ENCODE data around the gene LRRC4C. TPM values are rescaled to one million over a fixed set of nuclear protein-coding genes. Genes with fewer than 3 reads are reported as not detected.

Gene LRRC4C
- total and polyA plus RNA-seq, 2 donors (not counting 3 experiments of a cell fraction or from before 2014, with no cell fraction given), result not detected

DNA sequence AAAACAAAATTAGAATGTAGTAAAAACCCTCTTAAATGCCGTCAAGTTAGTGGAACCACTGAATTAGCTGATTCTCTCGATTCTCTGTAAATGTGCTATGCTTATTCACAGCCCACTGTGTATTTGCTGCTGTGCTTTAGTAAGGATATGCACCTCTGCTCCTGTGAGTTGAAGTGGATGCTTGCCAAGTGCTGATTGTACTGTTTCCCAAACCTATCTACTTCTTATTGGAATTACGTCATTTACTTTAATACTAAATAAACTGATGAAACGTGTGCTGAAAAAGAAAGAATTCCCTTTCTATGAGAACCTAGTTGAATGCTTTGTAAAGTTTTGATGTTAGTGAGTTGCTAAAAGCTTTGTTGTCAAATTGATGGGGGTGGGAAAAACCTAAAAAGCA is 158.4 kb downstream of the LRRC4C start:
- Histone ChIP-seq H3K9me3 (replicated peaks; ENCODE audit: control insufficient read depth, insufficient read depth, low read length) (no peaks in the 10 kb centered on the region), H3K4me3 (replicated peaks in 1 of 3; ENCODE audit: insufficient read depth in 1 of 3, low read depth in 1 of 3, low read length in 3 of 3) (no peak overlapping the region), H4K20me1 (replicated peaks; ENCODE audit: control insufficient read depth, extremely low read depth, insufficient read depth, low read length) (no peaks in the 10 kb centered on the region), H3K4me1 (ENCODE audit: control insufficient read depth, extremely low read depth, insufficient read depth, low read length) (no peaks in the 10 kb centered on the region), H3K79me2 (ENCODE audit: control insufficient read depth, insufficient read depth, low read length) (no peaks in the 10 kb centered on the region), H3K36me3 (ENCODE audit: control insufficient read depth in 2 of 2, extremely low read depth in 1 of 2, insufficient read depth in 2 of 2, low read length in 2 of 2) (no peaks in the 10 kb centered on the region), H3K27me3 (ENCODE audit: control insufficient read depth in 2 of 2, insufficient read depth in 2 of 2, low read length in 2 of 2) (no peaks in the 10 kb centered on the region), H2AFZ (ENCODE audit: low read depth, low read length) (no peak overlapping the region), H3K9ac (replicated peaks; ENCODE audit: extremely low read depth, insufficient read depth, low read length) (no peak overlapping the region), H3K9me1 (replicated peaks; ENCODE audit: control insufficient read depth, extremely low read depth, insufficient read depth, low read length) (no peaks in the 10 kb centered on the region), H3K27ac (ENCODE audit: insufficient read depth, low read depth, low read length) (no peak overlapping the region), H3K4me2 (ENCODE audit: insufficient read depth, low read length) (no peak overlapping the region)
- CTCF ChIA-PET, result no interaction called here
- intact Hi-C loops (cut with micrococcal nuclease) (no loop called here), dilution Hi-C loops (cut with MboI; ENCODE audit: extremely low pct_ligation_motif_present, low sequenced_read_pairs) (no loop called here)
- FAIRE-seq (no peak), DNase-seq (ENCODE audit: low read depth, low spot score) (no peak)
- no TSS peak for BruUV-seq (replicated peaks)
- POLR2A ChIA-PET, result no interaction called here
- TF ChIP-seq MYC (IDR thresholded peaks at IDR 0.05; ENCODE audit: low read depth, low read length) (no peak), GATA2 (IDR thresholded peaks at IDR 0.05; ENCODE audit: insufficient read depth, insufficient read length, low read depth, low read length) (no peak), JUN (IDR thresholded peaks at IDR 0.05; ENCODE audit: borderline replicate concordance, insufficient read depth, insufficient read length, low read depth) (no peak), CTCF (IDR thresholded peaks at IDR 0.05; ENCODE audit: extremely low read depth in 1 of 2, insufficient read depth in 1 of 2, low read depth in 1 of 2, low read length in 2 of 2) (no peak), EZH2 (IDR thresholded peaks at IDR 0.05; ENCODE audit: borderline replicate concordance, low read depth, low read length, severe bottlenecking) (no peak), MAX (IDR thresholded peaks at IDR 0.05; ENCODE audit: insufficient read depth, insufficient read length) (no peak), FOS (IDR thresholded peaks at IDR 0.05; ENCODE audit: borderline replicate concordance, insufficient read depth, low read length) (no peak), POLR2A (IDR thresholded peaks at IDR 0.05; ENCODE audit: low read depth, low read length) (no peak), POLR2AphosphoS5 (IDR thresholded peaks at IDR 0.05; ENCODE audit: insufficient read depth, low read depth, low read length) (no peak)

Data from endothelial cell of umbilical vein (primary cell).